ENCODE measurements around the gene COX7B.

GRCh38 chrX:77949840-77950239 lies 50.6 kb downstream of the COX7B start:
- no peak for TF ChIP-seq POLR2A (IDR thresholded peaks at IDR 0.05)
- TF ChIP-seq CTCF (IDR thresholded peaks at IDR 0.05) = no peak

Data from body of pancreas (tissue), 4 donors.